Lower lobe of right lung (tissue), 2 donors: Measurements from ENCODE around the gene FBXW7. TPM values are rescaled to one million over a fixed set of nuclear protein-coding genes. Genes with fewer than 3 reads are reported as not detected.
A peak's percentile ranks its signal among the peaks of the same experiment; 100 is the strongest.

ENCODE experiments used
- ATAC-seq, 2 donors: fragments of 200-7000 bp; cut with Tn5 transposase; one replicate each; pipeline ENCODE4 v1.9.1; 2020 to 2022; ENCODE audit warnings: mild to moderate bottlenecking in 2 of 2, moderate library complexity in 2 of 2
- DNase-seq: peaks from one replicate; pipeline ENCODE4 v3.0.0-alpha.2; 2020
- H3K27ac ChIP-seq: fragments of 200-600 bp; one replicate; pipeline ENCODE4 v1.8.0; 2022
- H3K27me3 ChIP-seq: fragments of 200-600 bp; one replicate; pipeline ENCODE4 v1.8.0; 2022; ENCODE audit warnings: low read depth
- H3K36me3 ChIP-seq: fragments of 200-600 bp; one replicate; pipeline ENCODE4 v1.8.0; 2022; ENCODE audit warnings: mild to moderate bottlenecking
- H3K4me1 ChIP-seq: fragments of 200-600 bp; one replicate; pipeline ENCODE4 v1.8.0; 2022
- H3K4me3 ChIP-seq: fragments of 200-600 bp; one replicate; pipeline ENCODE4 v1.8.0; 2022; ENCODE audit warnings: mild to moderate bottlenecking
- H3K9me3 ChIP-seq: fragments of 200-600 bp; one replicate; pipeline ENCODE4 v1.8.0; 2022
- intact Hi-C: fragments of 100-400 bp; cut with DNase I; formaldehyde crosslinking; loops from one replicate; pipeline ENCODE4 v1.11.0; 2022
- total RNA-seq: library from RNA; stranded (reverse); fragmentation: NEBNext Ultra II Directional; extraction: Animal tissue kit (Norgen Biotek cat#: 25700); gene quantifications from one replicate; pipeline ENCODE4 v1.2.1, GENCODE V29; 2021
- TF ChIP-seq, protein P1 (sequence below): fragments of 200-600 bp; IDR thresholded peaks from one replicate; pipeline ENCODE4 v1.8.0; 2022; ENCODE audit warnings: antibody characterized with exemption, mild to moderate bottlenecking
- donor health status: DM: no; HTN: yes; CAD: no; lungs with severe emphysema.

The FBXW7 gene
- total RNA-seq, 1 donor from 2014 or later, result 39.6 TPM

- Histone ChIP-seq H3K4me1 (peaks cover 18% of the 10 kb centered on the region), H3K9me3 (no peaks in the 10 kb centered on the region), H3K36me3 (no peaks in the 10 kb centered on the region), H3K27ac (no peak overlapping the region), H3K27me3 (no peaks in the 10 kb centered on the region), H3K4me3 (no peak overlapping the region)
- DNase-seq, result peak; percentile 54
- intact Hi-C loops, result no loop called here
- ATAC-seq, result no peak
- TF ChIP-seq, protein P1, sequence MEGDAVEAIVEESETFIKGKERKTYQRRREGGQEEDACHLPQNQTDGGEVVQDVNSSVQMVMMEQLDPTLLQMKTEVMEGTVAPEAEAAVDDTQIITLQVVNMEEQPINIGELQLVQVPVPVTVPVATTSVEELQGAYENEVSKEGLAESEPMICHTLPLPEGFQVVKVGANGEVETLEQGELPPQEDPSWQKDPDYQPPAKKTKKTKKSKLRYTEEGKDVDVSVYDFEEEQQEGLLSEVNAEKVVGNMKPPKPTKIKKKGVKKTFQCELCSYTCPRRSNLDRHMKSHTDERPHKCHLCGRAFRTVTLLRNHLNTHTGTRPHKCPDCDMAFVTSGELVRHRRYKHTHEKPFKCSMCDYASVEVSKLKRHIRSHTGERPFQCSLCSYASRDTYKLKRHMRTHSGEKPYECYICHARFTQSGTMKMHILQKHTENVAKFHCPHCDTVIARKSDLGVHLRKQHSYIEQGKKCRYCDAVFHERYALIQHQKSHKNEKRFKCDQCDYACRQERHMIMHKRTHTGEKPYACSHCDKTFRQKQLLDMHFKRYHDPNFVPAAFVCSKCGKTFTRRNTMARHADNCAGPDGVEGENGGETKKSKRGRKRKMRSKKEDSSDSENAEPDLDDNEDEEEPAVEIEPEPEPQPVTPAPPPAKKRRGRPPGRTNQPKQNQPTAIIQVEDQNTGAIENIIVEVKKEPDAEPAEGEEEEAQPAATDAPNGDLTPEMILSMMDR, result no peak
These were observed 178.7 kb downstream of the FBXW7 start for GRCh38 chr4:152357206-152357605.

- DNase-seq, result no peak
- no peaks in the 10 kb centered on the region for H3K27me3 ChIP-seq
- intact Hi-C loops, result no loop called here
- peak in 1 of 2 donors; percentile 18 for ATAC-seq
- no peak overlapping the region for H3K4me3 ChIP-seq
- TF ChIP-seq, protein P1, result no peak
- no peaks in the 10 kb centered on the region for H3K9me3 ChIP-seq
- no peaks in the 10 kb centered on the region for H3K36me3 ChIP-seq
- H3K4me1 ChIP-seq, result peaks cover 18% of the 10 kb centered on the region
- H3K27ac ChIP-seq, result no peak overlapping the region
These were observed 179.4 kb downstream of the FBXW7 start for GRCh38 chr4:152356428-152357034.

DNA sequence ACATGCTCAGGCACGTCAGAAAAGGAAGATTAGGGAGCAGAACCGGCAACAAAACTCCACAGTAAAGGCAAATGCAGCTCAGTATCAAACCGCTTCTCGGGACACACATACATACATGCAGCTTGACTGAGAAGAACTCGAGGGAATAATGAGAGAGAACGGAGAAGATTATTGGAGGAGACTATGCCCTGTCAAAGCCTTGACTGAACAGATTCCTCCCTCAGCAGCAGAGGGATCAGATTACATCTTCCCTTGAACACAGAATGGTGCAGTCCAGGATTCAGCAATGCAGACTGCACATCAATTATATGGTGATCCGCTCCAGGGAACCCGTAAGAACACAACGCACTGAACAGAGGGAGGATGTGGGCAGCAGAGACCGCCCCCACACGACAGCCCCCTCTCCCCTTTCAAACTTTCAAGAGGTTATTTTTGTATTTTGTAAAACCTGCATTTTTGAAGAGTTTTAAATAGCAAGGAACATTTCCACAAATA is 183.2 kb downstream of the FBXW7 start:
- TF ChIP-seq, protein P1, result no peak
- peak; percentile 94 to 95 for ATAC-seq

GRCh38 chr4:152352215-152352614 is 183.7 kb downstream of the FBXW7 start:
- intact Hi-C loops, result no loop called here
- Histone ChIP-seq H3K27me3 (no peaks in the 10 kb centered on the region), H3K4me1 (peaks cover 8% of the 10 kb centered on the region), H3K27ac (no peak overlapping the region), H3K36me3 (no peaks in the 10 kb centered on the region), H3K9me3 (no peaks in the 10 kb centered on the region), H3K4me3 (peak overlapping the region; percentile 39)
- ATAC-seq (peak in 1 of 2 donors; percentile 18), DNase-seq (no peak)
- TF ChIP-seq, protein P1, result no peak

More for the DNA sequence above, 183.2 kb downstream of the FBXW7 start:
- Histone ChIP-seq H3K4me3 (peak overlapping the region; percentile 39), H3K27ac (no peak overlapping the region), H3K27me3 (no peaks in the 10 kb centered on the region), H3K4me1 (peaks cover 11% of the 10 kb centered on the region), H3K36me3 (no peaks in the 10 kb centered on the region), H3K9me3 (no peaks in the 10 kb centered on the region)
- no peak for DNase-seq
- intact Hi-C loops, result no loop called here

GRCh38 chr4:152351080-152351479 is 184.8 kb downstream of the FBXW7 start:
- H3K36me3 ChIP-seq, result peaks cover 7% of the 10 kb centered on the region
- no peak for DNase-seq
- ATAC-seq, result no peak
- H3K27me3 ChIP-seq, result no peaks in the 10 kb centered on the region
- TF ChIP-seq, protein P1, result no peak
- no peaks in the 10 kb centered on the region for H3K9me3 ChIP-seq
- no peaks in the 10 kb centered on the region for H3K4me1 ChIP-seq
- intact Hi-C loops, result no loop called here
- H3K27ac ChIP-seq, result no peak overlapping the region
- peak overlapping the region; percentile 39 for H3K4me3 ChIP-seq
